H1 (cell line): ENCODE results near the gene ZNF223.

Experiments used
- BCL11A ChIP-seq, 2 experiments: IDR thresholded peaks; one replicate each; pipeline ENCODE4 v1.6.1; 2011; ENCODE audit warnings: low read depth in 2 of 2, low read length in 2 of 2, mild to moderate bottlenecking in 2 of 2
- CBX8 ChIP-seq: fragments of 300-800, 300-1000 bp; sonication (generic); IDR thresholded peaks from 2 replicates; pipeline ENCODE4 v1.7.1; 2016; ENCODE audit warnings: low read depth, low read length, borderline replicate concordance
- CHD1 ChIP-seq: IDR thresholded peaks from 2 replicates; pipeline ENCODE4 v1.6.1; 2012; ENCODE audit warnings: low read depth, low read length, improper control_type of control experiment
- EZH2 ChIP-seq: fragments of 200-600 bp; sonication (generic); IDR thresholded peaks from 2 replicates; pipeline ENCODE4 v1.7.1; 2012; ENCODE audit warnings: low read depth, mild to moderate bottlenecking, moderate library complexity, low read length, inconsistent platforms; ENCODE audit not compliant: severe bottlenecking
- KDM1A ChIP-seq: fragments of 200-600, 300-600 bp; sonication (generic); IDR thresholded peaks from 2 replicates; pipeline ENCODE4 v1.7.1; 2016; ENCODE audit warnings: mild to moderate bottlenecking, low read length, borderline replicate concordance
- PHF8 ChIP-seq: fragments of 200-600 bp; sonication (generic); conservative IDR thresholded peaks from 2 replicates; pipeline ENCODE4 v1.7.1; 2012; ENCODE audit warnings: low read depth, mild to moderate bottlenecking, inconsistent platforms, low read length, moderate library complexity
- POLR2A ChIP-seq, 2 experiments: IDR thresholded peaks; 1 replicate in 1 of 2; 2 replicates in 1 of 2; pipeline ENCODE4 v1.6.1; 2011; ENCODE audit warnings: low read depth in 2 of 2, low read length in 2 of 2, mild to moderate bottlenecking in 2 of 2; ENCODE audit errors: control extremely low read depth in 1 of 2
- RNF2 ChIP-seq: fragments of 200-900, 300-1000 bp; sonication (generic); IDR thresholded peaks from 2 replicates; pipeline ENCODE4 v1.7.1; 2016; ENCODE audit warnings: borderline replicate concordance, low read depth, mild to moderate bottlenecking, antibody characterized with exemption, low read length; ENCODE audit not compliant: poor library complexity, severe bottlenecking; ENCODE audit errors: missing control alignments
- SIN3A ChIP-seq, 2 experiments: IDR thresholded peaks in 1 of 2; conservative IDR thresholded peaks in 1 of 2; 2 replicates each; pipeline ENCODE4 v1.6.1; 2011 to 2012; ENCODE audit warnings: low read length in 2 of 2, improper control_type of control experiment in 1 of 2, low read depth in 1 of 2, mild to moderate bottlenecking in 1 of 2
- TAF1 ChIP-seq: IDR thresholded peaks from 2 replicates; pipeline ENCODE4 v1.6.1; 2011; ENCODE audit warnings: mild to moderate bottlenecking, low read depth, low read length
- TBP ChIP-seq: IDR thresholded peaks from 2 replicates; pipeline ENCODE4 v1.6.1; 2011; ENCODE audit warnings: low read depth, low read length, improper control_type of control experiment
- TF ChIP-seq, protein P1 (sequence below), 3 experiments: IDR thresholded peaks; 1 replicate in 2 of 3; 2 replicates in 1 of 3; pipeline versions ENCODE4 v1.5.1 to v1.6.1; 2011; ENCODE audit warnings: low read length in 3 of 3, mild to moderate bottlenecking in 3 of 3, inconsistent platforms in 2 of 3, low read depth in 1 of 3, moderate library complexity in 1 of 3; ENCODE audit not compliant: insufficient read depth in 1 of 3; ENCODE audit errors: control extremely low read depth in 1 of 3

DNA sequence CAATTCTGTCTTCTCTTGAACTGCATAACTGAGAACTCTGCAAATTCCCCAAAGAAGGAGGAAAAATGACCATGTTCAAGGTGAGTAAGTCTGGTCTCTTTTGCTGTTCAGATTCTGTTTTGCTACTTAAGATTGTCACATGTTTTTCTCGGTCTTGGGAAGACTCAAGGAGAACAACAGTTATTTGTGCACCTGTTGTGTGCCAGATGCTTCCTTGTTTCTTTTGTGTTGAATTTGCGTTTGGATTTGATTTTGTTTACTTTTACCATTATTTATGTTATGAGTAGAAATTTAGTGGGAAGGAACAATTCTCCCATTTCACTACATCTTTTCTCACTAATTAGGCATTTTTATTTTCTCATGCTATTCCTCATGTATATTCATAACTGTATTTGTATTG lies 24.5 kb downstream of the ZNF223 start:
- TF ChIP-seq POLR2A (IDR thresholded peaks at IDR 0.05; ENCODE audit: control extremely low read depth in 1 of 2, low read depth in 2 of 2, low read length in 2 of 2) (no peak), TBP (no peak), KDM1A (no peak), SIN3A (conservative IDR thresholded peaks at IDR 0.05 in 1 of 2, IDR thresholded peaks at IDR 0.05 in 1 of 2; ENCODE audit: low read depth in 1 of 2, low read length in 2 of 2) (no peak), CHD1 (no peak), EZH2 (no peak), RNF2 (no peak), TAF1 (no peak), PHF8 (no peak), BCL11A (IDR thresholded peaks at IDR 0.05; ENCODE audit: low read depth in 2 of 2, low read length in 2 of 2) (no peak), CBX8 (no peak)
- TF ChIP-seq, protein P1, sequence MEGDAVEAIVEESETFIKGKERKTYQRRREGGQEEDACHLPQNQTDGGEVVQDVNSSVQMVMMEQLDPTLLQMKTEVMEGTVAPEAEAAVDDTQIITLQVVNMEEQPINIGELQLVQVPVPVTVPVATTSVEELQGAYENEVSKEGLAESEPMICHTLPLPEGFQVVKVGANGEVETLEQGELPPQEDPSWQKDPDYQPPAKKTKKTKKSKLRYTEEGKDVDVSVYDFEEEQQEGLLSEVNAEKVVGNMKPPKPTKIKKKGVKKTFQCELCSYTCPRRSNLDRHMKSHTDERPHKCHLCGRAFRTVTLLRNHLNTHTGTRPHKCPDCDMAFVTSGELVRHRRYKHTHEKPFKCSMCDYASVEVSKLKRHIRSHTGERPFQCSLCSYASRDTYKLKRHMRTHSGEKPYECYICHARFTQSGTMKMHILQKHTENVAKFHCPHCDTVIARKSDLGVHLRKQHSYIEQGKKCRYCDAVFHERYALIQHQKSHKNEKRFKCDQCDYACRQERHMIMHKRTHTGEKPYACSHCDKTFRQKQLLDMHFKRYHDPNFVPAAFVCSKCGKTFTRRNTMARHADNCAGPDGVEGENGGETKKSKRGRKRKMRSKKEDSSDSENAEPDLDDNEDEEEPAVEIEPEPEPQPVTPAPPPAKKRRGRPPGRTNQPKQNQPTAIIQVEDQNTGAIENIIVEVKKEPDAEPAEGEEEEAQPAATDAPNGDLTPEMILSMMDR (IDR thresholded peaks at IDR 0.05; ENCODE audit: control extremely low read depth in 1 of 3, insufficient read depth in 1 of 3, low read depth in 1 of 3, low read length in 3 of 3), result no peak
